Body of pancreas (tissue), 4 donors: Measurements from ENCODE around the gene MAB21L4. TPM values are rescaled to one million over a fixed set of nuclear protein-coding genes. Genes with fewer than 3 reads are reported as not detected.
A peak's percentile ranks its signal among the peaks of the same experiment; 100 is the strongest.

ENCODE experiments used
- ATAC-seq: fragments of 150-250 bp; one replicate; pipeline ENCODE4 v1.9.1; 2016
- DNase-seq, 4 donors: peaks; one replicate each; pipeline ENCODE4 v3.0.0-alpha.2; 2019
- H3K27ac ChIP-seq, 4 donors: fragments of 200-600 bp; sonication (generic); 1 replicate in 3 of 4; 2 replicates in 1 of 4; pipeline versions ENCODE4 v1.5.1 to v1.6.1; 2016 to 2019; ENCODE audit warnings: mild to moderate bottlenecking in 1 of 4, mixed read lengths in 1 of 4, moderate library complexity in 1 of 4
- H3K27me3 ChIP-seq, 2 donors: fragments of 200-600 bp; sonication (generic); one replicate each; pipeline ENCODE4 v1.6.0; 2016; ENCODE audit warnings: mild to moderate bottlenecking in 1 of 2
- H3K36me3 ChIP-seq, 2 donors: fragments of 200-600 bp; sonication (generic); replicated peaks in 1 of 2; 2 replicates each; pipeline ENCODE4 v1.5.1; 2016; ENCODE audit warnings: low read depth in 2 of 2; ENCODE audit not compliant: insufficient read depth in 1 of 2
- H3K4me1 ChIP-seq: fragments of 200-600 bp; sonication (generic); one replicate; pipeline ENCODE4 v1.6.0; 2016
- H3K4me3 ChIP-seq, 2 donors: fragments of 200-600 bp; sonication (generic); 1 replicate in 1 of 2; 2 replicates in 1 of 2; pipeline ENCODE4 v1.5.1; 2016 to 2019
- H3K9me3 ChIP-seq, 3 donors: fragments of 200-600 bp; sonication (generic); 1 replicate in 2 of 3; 2 replicates in 1 of 3; pipeline ENCODE4 v1.5.1; 2016
- POLR2A ChIP-seq, 3 donors: fragments of 450-650 bp; IDR thresholded peaks; one replicate each; pipeline ENCODE4 v1.6.1; 2016; ENCODE audit warnings: antibody characterized with exemption in 3 of 3, mild to moderate bottlenecking in 2 of 3
- WGBS, 2 donors: methylation state at CpG; one replicate each; pipeline ENCODE4 v1.1.5; 2017; 5-methylcytosine and 5-hydroxymethylcytosine counted together
- intact Hi-C: fragments of 100-400 bp; cut with DNase I; formaldehyde crosslinking; loops from one replicate; pipeline ENCODE4 v1.15.1; 2023
- total RNA-seq, 2 donors: library from RNA; depleted of rRNA; stranded (reverse); fragments of >200 nt; gene quantifications; one replicate each; pipeline ENCODE4 v1.1.0, GENCODE V29; 2016
- TF ChIP-seq, protein P1 (sequence below), 7 experiments: fragments of 450-650 bp in 4 of 7; fragments of 200-600 bp in 3 of 7; sonication (generic) in 3 of 7; IDR thresholded peaks; one replicate each; pipeline ENCODE4 v1.5.1; 2016 to 2019; ENCODE audit warnings: antibody characterized with exemption in 7 of 7

Gene MAB21L4
- total RNA-seq, 2 donors from 2014 or later: 0.26 TPM; not detected in 1

DNA sequence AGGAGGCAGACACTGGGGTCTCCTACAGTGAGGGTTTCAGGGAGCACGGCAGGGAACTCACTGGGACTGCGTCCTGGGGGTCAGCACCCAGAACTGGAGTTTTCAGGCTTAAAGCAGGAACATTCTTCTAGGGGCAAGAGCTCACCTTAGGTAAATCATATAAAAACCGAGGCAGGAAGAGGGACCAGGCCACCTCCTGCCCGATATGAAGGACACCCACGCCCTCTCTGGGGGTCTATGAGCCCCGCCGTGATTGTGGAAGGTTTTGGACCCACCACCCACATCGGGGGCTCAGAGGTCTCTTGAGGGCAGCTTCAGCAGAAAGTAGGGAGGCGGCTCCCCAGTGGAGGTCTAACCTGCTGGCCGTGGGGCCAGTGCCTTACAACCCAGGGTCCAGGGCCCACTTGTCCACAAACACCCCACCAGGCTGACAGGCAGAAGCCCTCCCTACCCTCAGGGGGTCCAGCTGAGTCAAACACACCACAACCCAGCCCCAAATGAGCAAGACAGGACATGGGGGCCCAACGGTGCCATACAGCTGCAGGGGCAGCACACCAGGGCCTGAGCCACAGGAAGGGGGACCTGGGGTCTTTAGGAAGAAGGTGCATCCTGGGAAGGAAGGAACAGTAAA, 35.5 kb upstream of the MAB21L4 start:
- Histone ChIP-seq H3K36me3 (no peaks in the 10 kb centered on the region), H3K27ac (no peak overlapping the region), H3K9me3 (no peaks in the 10 kb centered on the region), H3K4me1 (peaks cover 3% of the 10 kb centered on the region), H3K4me3 (no peak overlapping the region), H3K27me3 (no peaks in the 10 kb centered on the region)
- TF ChIP-seq, protein P1, sequence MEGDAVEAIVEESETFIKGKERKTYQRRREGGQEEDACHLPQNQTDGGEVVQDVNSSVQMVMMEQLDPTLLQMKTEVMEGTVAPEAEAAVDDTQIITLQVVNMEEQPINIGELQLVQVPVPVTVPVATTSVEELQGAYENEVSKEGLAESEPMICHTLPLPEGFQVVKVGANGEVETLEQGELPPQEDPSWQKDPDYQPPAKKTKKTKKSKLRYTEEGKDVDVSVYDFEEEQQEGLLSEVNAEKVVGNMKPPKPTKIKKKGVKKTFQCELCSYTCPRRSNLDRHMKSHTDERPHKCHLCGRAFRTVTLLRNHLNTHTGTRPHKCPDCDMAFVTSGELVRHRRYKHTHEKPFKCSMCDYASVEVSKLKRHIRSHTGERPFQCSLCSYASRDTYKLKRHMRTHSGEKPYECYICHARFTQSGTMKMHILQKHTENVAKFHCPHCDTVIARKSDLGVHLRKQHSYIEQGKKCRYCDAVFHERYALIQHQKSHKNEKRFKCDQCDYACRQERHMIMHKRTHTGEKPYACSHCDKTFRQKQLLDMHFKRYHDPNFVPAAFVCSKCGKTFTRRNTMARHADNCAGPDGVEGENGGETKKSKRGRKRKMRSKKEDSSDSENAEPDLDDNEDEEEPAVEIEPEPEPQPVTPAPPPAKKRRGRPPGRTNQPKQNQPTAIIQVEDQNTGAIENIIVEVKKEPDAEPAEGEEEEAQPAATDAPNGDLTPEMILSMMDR (IDR thresholded peaks at IDR 0.05): no peak
- no peak for TF ChIP-seq POLR2A (IDR thresholded peaks at IDR 0.05)
- intact Hi-C loops: no loop called here
- 59 to 68% methylated on average over 5 to 11 of the region's 11 CpGs for WGBS, 2 donors
- ATAC-seq: no peak
- peak in 1 of 4 donors; percentile 1 for DNase-seq

DNA sequence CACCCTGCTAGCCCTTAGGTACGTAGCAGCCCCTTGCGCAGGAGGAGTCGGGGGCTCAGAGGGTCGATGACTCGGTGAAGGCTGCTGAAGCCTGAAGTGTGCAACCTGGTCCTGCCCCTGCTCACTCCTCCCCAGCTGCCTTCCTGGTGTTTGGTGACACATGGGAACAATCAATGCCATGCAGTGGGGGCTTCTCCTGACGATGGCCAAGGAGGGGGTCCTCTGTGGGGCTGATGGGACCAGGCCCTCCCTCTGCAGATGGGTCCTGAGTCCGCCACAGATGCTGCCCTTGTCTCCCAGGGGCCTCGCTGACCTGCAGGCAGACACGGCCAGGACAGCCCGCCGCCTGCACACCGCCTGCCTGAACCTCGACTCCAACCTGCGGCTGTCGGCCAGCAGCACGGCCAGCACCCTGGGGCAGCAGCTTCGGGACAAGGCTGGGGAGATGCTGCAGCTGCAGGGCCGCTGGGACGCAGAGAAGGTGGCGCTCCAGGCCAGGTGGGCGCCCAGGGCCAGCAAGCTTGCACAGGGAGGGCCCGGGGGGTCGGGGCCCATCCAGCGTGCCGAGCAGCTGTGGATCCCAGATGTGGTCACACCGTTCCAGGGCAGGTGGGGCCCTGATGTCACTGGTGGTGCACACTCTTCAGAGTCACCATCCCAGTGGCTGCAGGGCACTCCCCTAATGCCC, 34.8 kb upstream of the MAB21L4 start:
- Histone ChIP-seq H3K27me3 (no peaks in the 10 kb centered on the region), H3K36me3 (no peaks in the 10 kb centered on the region), H3K9me3 (no peaks in the 10 kb centered on the region), H3K27ac (no peak overlapping the region), H3K4me3 (no peak overlapping the region), H3K4me1 (peaks cover 3% of the 10 kb centered on the region)
- DNase-seq: peak in 1 of 4 donors; percentile 2
- intact Hi-C loops: no loop called here
- TF ChIP-seq, protein P1 (IDR thresholded peaks at IDR 0.05): no peak
- TF ChIP-seq POLR2A (IDR thresholded peaks at IDR 0.05): no peak
- WGBS, 2 donors: 73 to 81% methylated on average over 2 to 25 of the region's 26 CpGs
- ATAC-seq: no peak

DNA sequence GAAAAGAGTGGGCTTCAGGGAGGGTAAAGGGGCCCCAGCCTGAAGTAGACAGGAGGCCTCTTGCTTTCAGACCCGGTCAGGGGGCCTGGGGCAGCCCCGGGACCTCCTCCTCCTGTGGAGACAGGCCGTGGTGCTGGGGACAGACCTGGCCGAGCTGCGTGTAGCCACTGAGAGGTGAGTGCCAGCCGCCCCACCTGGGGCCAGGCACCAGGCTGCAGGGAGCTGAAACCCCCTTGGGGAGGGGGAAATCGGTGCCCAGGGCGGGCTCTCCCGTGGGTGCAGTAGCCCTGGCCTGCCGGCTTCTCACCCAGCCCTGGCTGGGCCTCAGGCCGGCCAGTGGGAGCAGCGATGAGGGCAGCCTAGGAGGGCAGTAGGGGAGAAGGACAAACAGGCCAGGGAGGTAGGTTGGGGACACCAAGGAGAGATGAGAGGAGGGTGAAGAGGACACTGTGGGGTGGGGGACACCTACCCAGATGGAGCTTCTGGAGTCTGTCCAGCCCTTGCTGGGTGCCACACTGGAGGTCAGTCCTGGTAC, 34.2 kb upstream of the MAB21L4 start:
- WGBS, 2 donors: 84 to 91% methylated on average over 6 to 12 of the region's 12 CpGs
- ATAC-seq: no peak

DNA sequence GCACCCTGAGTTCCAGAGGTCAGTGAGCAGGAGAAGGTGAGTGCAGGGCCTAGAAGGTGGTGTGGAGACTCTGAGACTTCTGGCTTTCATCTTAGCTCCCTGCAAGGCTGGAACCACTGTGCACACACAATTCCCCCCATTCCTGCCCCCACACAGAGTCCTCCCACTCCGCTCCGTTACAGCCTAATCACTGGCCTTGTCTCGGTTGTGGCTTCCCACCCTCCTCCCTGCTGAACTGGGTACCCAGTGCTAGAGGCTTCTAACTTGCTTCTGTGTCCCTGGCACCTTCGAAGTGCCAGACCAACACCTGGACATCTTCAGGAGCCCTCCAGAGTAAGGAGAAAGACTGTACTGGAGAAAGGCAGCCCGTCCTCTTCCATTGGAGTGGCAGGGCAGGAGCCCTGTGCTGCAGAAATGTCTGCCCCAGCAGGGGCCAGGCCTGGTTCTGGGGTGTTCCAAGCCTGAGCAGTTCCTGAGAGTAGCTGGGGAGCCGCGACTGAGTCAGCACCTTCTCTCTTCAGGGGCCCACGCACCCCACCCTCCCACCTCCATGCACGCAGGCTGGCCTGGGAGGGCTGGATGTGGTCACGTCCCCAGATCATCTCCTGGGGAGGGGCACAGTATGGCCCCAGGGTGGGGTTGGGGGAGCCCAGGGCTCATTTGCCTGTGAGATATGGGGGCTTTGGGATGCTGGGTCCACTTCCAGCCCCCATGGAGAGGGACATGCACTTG, 33.6 kb upstream of the MAB21L4 start:
- no peak overlapping the region for H3K4me3 ChIP-seq
- intact Hi-C loops: no loop called here
- no peaks in the 10 kb centered on the region for H3K36me3 ChIP-seq
- 73 to 83% methylated on average over 8 to 9 of the region's 10 CpGs for WGBS, 2 donors
- H3K9me3 ChIP-seq: no peaks in the 10 kb centered on the region
- ATAC-seq: no peak
- peaks cover 3% of the 10 kb centered on the region for H3K4me1 ChIP-seq
- no peak overlapping the region for H3K27ac ChIP-seq
- TF ChIP-seq, protein P1 (IDR thresholded peaks at IDR 0.05): no peak
- no peak for TF ChIP-seq POLR2A (IDR thresholded peaks at IDR 0.05)
- DNase-seq: no peak
- no peaks in the 10 kb centered on the region for H3K27me3 ChIP-seq

More for the DNA sequence above, 34.2 kb upstream of the MAB21L4 start:
- Histone ChIP-seq H3K36me3 (no peaks in the 10 kb centered on the region), H3K27me3 (no peaks in the 10 kb centered on the region), H3K4me3 (no peak overlapping the region), H3K27ac (no peak overlapping the region), H3K9me3 (no peaks in the 10 kb centered on the region), H3K4me1 (peaks cover 3% of the 10 kb centered on the region)
- TF ChIP-seq POLR2A (IDR thresholded peaks at IDR 0.05): no peak
- TF ChIP-seq, protein P1 (IDR thresholded peaks at IDR 0.05): no peak
- DNase-seq: no peak
- intact Hi-C loops: no loop called here
